NCI-H2107 treated with DMSO at 0.1 percent for 48 hours (cell line): Measurements from ENCODE around the gene FAM180B.
"Not testable (repeated sequence)": the region's sequence is repeated elsewhere in the genome, so short reads cannot be mapped to it uniquely, and the experiment has no call there.

Experiments used
- DNase-seq: peaks from one replicate; lab custom pipeline; 2025; ENCODE audit not compliant: unreplicated experiment; lab: John Stamatoyannopoulos, UW

The FAM180B gene

GRCh38 chr11:47593934-47594855, 7.7 kb downstream of the FAM180B start, which contains the start of gene C1QTNF4:
C1QTNF4 (minus strand) TSS chr11:47594411; CDS start chr11:47590810, 3,601 bp downstream.
- no peak for DNase-seq

- no peak for DNase-seq
These were observed 8.6 kb downstream of the FAM180B start for GRCh38 chr11:47595029-47595428.

GRCh38 chr11:47595967-47596366, 9.5 kb downstream of the FAM180B start:
- DNase-seq = no peak

GRCh38 chr11:47599902-47600301, 13.4 kb downstream of the FAM180B start:
- DNase-seq = no peak

DNA sequence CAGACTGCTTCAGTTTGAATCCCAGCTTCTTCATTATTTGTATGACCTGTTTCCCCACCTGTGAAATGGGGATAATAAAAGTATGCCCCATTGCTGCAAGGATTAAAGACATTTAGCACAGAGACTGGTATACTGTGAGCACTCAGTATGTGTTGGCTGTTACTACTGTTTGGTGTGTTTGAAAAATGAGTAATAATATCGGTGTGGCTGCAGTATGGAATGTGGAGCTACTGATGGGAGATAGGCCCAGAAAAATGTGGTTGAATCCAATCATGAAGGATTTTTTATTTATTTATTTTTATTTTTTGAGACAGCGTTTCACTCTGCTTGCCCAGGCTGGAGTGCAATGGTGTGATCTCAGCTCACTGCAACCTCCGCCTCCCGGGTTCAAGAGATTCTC, 16.8 kb downstream of the FAM180B start:
- DNase-seq = no peak

DNA sequence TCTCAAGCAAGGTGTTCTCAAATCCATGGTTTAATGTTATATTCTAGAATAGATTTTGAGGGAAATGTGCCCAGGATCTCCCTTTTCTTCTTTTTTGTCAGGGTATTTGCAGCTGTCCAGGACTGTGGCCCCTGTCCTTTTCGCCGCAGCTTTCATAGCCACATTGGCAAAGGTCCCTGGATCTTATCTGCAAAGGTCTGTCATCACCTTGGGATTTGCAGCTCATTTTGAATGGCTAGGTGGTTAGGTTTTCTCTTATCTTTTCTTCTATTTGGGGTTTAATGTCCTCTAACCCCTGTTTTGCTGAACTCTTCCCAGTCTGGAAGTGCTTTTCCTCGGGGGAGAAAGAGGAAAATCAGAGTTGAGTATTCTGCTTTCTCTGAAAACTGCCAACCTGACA, 19.4 kb downstream of the FAM180B start:
- no peak for DNase-seq

DNA sequence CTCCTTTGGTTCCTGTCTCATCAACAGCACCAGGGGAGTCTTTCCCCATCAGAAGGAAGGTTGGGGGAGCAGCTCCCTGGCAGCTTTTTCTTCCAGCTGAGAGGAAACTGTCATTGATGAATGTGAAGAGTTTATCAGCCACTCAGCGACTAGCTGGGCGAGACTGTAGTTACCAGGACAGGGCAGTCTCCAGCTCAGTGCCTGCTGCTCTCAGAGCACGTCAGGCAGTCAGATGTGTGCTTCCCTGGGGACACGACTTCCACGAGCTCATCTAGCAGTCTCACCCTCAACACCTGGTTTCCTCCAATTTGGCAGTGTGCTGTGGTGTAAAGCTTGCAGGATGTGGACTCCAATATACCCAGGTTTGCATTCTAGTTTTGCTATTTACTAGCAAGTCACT, 20.3 kb downstream of the FAM180B start:
- DNase-seq = no peak

DNA sequence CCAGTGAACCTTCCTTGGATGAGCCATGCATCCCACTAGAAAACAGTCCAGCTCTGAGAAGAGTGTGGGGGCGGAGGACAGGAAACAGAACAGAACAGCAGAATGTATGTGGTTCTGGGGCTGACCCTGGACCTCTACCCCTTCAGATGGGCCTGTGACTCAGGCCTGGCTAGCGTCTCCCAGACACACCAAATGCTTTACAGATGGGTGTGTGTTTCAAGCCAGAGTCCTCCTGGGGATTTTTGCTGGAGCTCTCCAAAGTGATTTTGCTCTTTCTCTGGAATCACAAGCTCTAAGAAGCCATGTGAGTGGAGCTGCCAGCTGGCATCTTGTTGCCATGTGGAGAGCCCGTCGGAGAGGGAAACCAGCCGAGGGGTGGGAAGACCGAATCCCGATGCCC, 20.9 kb downstream of the FAM180B start:
- DNase-seq = no peak

DNA sequence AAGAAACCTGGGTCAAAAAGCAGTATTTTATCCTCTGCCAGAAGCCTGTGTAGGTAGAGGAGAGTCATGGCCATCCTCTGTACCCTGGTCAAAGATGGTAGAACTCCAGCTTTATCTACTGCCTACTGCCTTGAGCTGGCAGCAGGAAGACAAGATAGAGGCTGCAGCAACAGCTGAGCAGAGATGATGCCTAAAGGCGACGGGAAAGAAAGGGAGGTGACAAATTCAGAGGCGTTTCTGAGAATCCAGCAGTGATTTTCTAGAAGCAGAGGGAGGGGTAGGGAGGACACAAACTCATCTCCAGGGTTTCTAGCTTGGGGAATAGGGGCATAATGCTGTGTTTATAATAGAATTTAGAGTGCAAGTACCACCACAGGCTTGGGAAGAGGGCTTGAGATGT, 23.2 kb downstream of the FAM180B start:
- DNase-seq = no peak

GRCh38 chr11:47611348-47611794, 24.9 kb downstream of the FAM180B start:
- no peak for DNase-seq

DNA sequence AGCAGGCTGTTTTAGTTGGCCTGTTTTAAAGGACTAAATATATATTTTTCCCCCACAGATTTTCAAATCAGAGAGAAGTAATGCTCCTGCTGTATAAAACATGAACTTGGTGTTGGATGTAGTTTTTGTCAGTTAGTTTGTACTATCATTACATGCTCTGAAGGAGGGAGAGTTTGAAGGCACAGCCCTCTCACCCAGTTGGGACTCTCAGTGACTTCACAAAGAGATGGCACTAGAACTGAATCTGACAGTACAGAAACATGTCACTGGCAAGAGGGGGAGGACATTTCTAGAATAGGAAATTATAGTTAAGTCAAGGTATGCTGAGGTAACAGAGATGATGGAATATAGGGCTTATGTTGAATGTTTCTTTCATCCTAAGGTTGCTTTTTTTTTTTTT, 28.8 kb downstream of the FAM180B start:
- no peak for DNase-seq

GRCh38 chr11:47616726-47617416, 30.4 kb downstream of the FAM180B start:
- DNase-seq = peak; percentile 42

DNA sequence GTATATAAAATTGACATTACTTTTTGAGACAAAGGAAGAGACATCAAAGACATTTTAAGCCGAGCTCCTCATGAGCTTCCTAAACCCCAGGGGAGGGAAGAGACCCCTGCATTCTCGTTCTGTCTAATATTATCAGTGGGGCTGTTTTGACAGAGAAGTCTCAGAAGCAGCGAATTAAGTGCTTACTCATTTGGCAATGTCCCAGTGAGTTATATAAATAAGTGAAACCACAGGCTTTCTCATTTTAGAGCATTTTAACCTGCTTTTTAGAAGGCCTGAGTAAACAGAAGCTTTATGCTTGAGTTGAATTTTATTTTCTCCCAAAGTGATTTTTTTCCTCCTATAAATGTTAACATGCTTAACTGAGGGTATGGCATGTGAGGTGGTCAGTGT, 30.9 kb downstream of the FAM180B start:
- no peak for DNase-seq

GRCh38 chr11:47620836-47621378, 34.4 kb downstream of the FAM180B start:
- DNase-seq = no peak

GRCh38 chr11:47626234-47626633, 39.8 kb downstream of the FAM180B start:
- DNase-seq = no peak

DNA sequence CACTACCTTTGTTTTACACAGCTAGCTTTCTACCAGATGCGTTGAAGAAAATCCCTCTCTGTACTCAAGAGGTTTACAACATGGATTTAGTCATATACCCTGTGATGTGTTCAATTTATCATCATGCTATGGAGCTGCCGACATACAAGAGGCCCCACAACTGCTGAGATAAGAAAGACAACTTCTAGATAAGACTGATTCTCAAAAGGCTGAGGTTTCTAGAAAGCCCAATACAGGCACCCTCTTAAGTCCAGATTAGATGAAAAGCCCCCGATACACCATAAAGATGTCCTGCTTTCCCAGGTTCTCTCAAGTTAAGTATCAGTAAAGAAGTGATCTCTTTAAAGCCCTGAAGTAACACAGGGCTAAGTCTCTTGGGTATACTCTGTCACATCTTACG, 41.5 kb downstream of the FAM180B start:
- no peak for DNase-seq

- no peak for DNase-seq
These were observed 45.0 kb downstream of the FAM180B start for GRCh38 chr11:47631473-47631872.

GRCh38 chr11:47636331-47636730, 49.9 kb downstream of the FAM180B start:
- not testable (repeated sequence) for DNase-seq
